Endothelial cell of umbilical vein (primary cell): Measurements from ENCODE around the gene SLC38A9.

Experiments used
- POLR2AphosphoS5 ChIP-seq: IDR thresholded peaks from 2 replicates; pipeline ENCODE4 v1.6.1; 2012; ENCODE audit warnings: low read depth, mild to moderate bottlenecking, control low read depth, low read length, moderate library complexity; ENCODE audit not compliant: insufficient read depth
- TF ChIP-seq, protein P1 (sequence below), 2 donors: IDR thresholded peaks; 1 replicate in 1 of 2; 2 replicates in 1 of 2; pipeline ENCODE4 v1.5.1; 2011; ENCODE audit warnings: low read length in 2 of 2, mild to moderate bottlenecking in 2 of 2, moderate library complexity in 2 of 2, control low read depth in 1 of 2, inconsistent platforms in 1 of 2, low read depth in 1 of 2; ENCODE audit not compliant: insufficient read depth in 1 of 2; ENCODE audit errors: extremely low read depth in 1 of 2

DNA sequence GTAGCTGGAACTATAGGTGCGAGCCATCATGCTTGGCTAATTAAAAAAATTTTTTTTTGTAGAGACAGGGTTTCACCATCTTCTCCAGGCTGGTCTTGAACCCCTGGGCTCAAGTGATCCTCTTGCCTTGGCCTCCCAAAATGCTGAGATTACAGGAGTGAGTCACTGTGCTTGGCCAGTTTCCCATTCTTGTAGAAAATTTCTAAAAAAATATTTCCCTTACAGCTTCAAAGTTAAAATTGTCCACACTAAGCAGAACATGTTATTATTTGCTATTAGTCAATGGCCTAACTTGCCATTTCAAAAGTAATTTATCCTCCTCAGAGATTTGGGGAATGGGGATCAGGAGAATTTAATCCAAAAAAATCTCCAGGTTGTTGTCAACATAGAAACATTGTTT lies 40.1 kb downstream of the SLC38A9 start:
- TF ChIP-seq POLR2AphosphoS5: no peak
- TF ChIP-seq, protein P1, sequence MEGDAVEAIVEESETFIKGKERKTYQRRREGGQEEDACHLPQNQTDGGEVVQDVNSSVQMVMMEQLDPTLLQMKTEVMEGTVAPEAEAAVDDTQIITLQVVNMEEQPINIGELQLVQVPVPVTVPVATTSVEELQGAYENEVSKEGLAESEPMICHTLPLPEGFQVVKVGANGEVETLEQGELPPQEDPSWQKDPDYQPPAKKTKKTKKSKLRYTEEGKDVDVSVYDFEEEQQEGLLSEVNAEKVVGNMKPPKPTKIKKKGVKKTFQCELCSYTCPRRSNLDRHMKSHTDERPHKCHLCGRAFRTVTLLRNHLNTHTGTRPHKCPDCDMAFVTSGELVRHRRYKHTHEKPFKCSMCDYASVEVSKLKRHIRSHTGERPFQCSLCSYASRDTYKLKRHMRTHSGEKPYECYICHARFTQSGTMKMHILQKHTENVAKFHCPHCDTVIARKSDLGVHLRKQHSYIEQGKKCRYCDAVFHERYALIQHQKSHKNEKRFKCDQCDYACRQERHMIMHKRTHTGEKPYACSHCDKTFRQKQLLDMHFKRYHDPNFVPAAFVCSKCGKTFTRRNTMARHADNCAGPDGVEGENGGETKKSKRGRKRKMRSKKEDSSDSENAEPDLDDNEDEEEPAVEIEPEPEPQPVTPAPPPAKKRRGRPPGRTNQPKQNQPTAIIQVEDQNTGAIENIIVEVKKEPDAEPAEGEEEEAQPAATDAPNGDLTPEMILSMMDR (IDR thresholded peaks at IDR 0.05; ENCODE audit: extremely low read depth in 1 of 2, insufficient read depth in 1 of 2, low read depth in 1 of 2, low read length in 2 of 2): no peak
